Stimulated activated CD4-positive, alpha-beta T cell treated with anti-CD3 and anti-CD28 coated beads, Interleukin-1b, Interleukin-23, amount 100 ng/mL, for 48 hours (primary cell): ENCODE data around the gene DPEP1.
"Not testable (repeated sequence)": the region's sequence is repeated elsewhere in the genome, so short reads cannot be mapped to it uniquely, and the experiment has no call there.

Experiments
- DNase-seq: peaks from one replicate; pipeline ENCODE4 v3.0.0-alpha.2; 2020

Gene DPEP1

GRCh38 chr16:89579351-89579750 is 34.1 kb upstream of the DPEP1 start:
- DNase-seq: no peak

- no peak for DNase-seq
Observed at GRCh38 chr16:89581045-89581695, 32.3 kb upstream of the DPEP1 start.

- no peak for DNase-seq
Observed at GRCh38 chr16:89581861-89582563, 31.4 kb upstream of the DPEP1 start.

DNA sequence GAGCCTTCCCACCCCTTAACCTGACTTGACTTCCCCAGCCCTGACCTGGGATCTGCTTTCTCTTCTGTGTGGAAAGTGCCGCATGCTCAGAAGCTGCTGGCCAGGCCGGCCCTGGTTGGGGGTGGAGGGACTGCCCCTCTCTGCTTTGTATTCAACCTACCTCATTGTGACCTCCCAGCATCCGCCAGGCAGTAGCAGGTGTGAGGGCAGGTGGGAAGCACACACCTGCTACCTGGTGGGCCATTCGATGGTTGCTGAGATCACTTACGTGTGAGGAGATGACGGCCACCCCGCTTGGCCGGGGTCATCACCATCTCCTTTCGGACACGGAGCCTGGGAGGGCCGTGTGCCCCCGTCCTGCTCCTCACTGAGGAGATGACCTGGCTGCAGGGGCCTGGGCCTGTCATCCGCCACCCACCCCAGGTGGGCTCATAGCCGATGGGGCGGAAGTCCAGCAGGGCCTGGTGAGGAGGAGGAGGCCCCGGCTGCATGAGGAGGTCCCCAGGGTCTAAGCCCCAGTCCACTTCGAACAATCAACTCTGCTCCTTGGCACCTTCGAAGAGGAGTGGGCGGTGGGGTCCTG is 30.7 kb upstream of the DPEP1 start:
- no peak for DNase-seq

DNA sequence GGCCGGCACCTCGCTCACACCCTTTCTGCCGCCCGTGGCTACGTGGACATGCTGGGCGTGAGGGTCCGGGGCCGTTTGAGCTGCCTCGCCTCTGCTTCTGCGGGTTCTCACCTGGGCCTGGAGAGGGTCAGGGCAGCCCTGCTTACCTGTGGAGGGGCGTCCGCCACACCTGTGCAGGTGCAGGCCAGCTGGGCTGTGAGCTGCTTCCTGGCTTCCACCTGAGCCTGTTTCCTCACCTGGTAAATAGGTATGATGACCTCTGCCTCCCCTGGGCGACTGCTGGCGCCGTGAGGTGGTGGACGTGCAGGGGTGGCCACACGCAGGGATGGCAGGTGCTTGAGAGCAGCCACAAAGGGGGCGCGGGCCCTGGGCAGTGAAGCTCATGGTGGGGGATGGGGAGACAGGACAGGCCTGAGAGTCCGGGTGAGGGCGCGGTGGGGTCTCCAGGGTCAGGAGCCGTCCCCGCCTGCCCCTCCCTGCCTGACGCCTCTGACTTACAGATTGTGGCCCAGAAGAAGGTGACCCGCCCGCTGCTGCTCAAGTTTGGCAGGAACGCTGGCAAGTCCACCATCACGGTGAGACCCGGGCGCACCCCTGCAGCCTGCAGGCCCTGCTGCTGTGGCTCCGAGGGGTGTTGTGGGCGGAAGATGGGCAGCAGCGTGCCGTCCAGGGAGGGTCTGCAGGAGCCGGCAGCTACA is 30.1 kb upstream of the DPEP1 start:
- DNase-seq: no peak

DNA sequence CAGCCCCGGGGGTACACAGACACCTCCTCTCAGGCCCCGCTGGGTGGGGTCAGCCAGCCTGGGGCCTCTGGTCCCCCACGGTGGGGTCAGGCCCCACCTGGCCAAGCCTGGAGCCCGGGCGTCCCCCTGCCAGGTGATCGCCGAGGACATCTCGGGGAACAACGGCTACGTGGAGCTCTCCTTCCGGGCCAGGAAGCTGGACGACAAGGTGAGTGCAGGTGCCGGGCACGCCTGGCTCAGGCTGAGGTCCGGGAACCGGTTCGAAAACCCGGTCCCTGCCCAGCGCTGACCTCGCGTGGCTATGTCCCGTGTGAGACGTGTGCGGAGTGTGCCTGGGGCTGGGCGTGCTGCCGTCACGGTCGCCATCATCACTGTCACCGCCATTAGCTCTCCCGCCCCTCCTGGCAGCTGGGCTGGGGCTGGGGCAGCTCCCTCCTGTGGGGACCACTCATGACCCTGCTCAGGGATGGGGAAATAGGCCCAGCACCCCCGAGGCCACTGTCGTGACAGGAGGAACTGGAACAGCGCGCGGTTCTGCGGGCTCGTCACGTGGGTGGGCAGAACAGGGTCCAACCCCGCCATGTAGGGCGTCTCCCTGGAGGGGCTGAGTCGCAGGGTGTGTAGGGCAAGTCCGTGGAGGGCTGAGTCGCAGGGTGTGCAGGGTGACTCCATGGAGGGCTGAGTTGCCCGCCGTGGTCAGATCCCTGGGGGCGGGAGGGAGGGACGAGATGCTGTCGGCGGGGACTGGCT is 29.4 kb upstream of the DPEP1 start:
- DNase-seq: no peak

DNA sequence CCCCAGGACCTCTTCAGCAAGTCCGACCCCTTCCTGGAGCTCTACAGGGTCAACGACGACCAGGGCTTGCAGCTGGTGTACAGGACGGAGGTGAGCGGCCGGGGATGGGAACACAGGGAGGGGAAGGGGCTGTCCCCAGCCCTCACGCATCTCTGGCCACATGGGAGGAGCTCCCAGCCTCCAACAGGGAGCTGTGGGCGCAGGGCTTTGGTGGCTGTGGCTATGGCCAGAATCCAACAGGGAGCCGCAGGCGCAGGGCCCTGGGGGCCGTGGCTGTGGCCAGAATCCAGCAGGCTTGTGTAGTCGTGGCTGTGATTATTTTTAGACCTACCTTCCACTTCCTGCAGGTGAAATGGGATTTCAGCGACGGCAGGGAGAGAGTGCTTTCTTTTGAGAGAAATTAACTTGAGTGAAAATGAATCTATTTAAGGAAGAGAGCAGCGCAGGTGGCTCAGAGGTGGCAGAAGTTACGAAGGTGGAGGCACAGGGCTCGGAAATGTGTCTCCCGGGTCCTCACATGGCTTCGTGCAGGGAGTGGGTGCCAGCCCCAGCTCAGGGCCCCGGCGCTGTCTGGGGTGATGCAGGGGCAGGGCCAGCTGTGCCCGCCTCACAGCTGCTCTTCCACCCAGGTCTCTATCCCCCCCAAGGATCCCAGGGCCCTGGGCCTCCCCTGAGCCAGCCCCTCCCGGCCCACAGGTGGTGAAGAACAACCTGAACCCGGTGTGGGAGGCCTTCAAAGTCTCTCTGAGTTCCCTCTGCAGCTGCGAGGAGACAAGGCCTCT is 28.5 kb upstream of the DPEP1 start:
- no peak for DNase-seq

- DNase-seq: no peak
Observed at GRCh38 chr16:89586218-89586617, 27.2 kb upstream of the DPEP1 start.

- no peak for DNase-seq
Observed at GRCh38 chr16:89586853-89587252, 26.6 kb upstream of the DPEP1 start.

DNA sequence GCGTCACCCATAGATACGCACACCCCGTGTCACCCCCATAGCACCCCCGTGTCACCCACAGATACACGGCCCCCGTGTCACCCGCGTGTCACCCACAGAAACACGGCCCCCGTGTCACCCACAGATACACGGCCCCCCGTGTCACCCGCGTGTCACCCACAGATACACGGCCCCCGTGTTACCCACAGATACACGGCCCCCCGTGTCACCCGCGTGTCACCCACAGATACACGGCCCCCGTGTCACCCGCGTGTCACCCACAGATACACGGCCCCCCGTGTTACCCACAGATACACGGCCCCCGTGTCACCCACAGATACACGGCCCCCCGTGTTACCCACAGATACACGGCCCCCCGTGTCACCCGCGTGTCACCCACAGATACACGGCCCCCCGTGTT is 25.8 kb upstream of the DPEP1 start:
- DNase-seq: not testable (repeated sequence)

DNA sequence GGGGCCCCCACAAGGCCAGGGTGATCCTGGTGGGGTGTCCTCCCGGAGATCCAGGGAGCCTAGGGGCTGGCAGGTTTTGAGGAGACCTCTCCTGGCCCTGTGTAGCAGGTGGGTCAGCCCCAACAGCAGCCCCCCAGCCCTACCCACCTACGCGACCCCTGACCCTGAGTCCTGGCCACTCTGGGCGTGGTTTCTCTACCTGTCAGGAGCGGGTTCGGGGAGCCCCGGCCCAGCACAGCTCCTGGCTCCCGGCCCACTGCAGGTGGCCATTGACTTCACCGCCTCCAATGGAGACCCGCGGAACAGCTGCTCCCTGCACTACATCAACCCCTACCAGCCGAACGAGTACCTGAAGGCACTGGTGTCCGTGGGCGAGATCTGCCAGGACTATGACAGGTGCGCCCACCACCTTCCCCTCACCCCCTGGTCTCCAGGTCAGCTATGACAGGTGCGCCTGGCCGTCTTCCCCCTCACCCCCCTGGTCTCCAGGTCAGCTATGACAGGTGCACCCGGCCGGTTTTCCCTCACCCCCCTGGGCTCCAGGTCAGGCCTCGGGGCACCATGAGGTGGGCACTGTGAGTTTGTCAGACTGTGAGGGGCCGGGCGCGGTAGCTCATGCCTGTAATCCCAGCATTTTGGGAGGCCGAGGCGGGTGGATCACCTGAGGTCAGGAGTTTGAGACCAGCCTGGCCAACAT is 24.9 kb upstream of the DPEP1 start:
- DNase-seq: no peak

DNA sequence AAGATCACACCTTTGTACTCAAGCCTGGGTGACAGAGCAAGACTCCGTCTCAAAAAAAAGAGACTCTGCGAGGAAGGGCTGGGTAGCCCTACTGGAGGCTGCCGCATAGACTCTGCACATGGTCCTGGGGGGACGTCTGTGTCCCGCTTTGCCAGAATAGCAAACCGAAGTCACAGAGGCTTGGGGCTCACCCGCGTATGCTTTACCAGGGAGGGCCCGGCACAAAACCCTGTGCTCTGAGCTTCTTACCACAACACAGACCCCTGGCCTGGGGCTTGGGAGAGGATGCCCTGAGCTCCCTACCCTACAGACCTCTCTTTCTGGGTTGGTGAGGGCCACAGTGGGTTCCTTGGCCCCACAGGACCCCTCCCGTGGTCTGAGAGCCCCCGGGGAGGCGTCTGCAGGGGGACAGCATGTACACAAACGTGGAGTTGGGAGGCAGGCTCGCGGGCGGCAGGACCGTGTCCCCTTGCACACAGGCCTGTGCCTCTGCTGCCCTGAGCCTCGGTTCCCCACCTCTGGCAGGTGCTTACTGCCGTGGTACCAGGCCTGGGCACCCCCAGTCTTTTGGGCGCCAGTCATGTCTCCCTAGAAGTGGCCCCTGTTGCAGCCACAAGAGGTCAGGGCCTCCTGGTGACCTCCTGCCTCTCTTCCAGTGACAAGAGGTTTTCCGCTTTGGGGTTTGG is 24.1 kb upstream of the DPEP1 start:
- no peak for DNase-seq

- DNase-seq: no peak
Observed at GRCh38 chr16:89593841-89594240, 19.6 kb upstream of the DPEP1 start.

DNA sequence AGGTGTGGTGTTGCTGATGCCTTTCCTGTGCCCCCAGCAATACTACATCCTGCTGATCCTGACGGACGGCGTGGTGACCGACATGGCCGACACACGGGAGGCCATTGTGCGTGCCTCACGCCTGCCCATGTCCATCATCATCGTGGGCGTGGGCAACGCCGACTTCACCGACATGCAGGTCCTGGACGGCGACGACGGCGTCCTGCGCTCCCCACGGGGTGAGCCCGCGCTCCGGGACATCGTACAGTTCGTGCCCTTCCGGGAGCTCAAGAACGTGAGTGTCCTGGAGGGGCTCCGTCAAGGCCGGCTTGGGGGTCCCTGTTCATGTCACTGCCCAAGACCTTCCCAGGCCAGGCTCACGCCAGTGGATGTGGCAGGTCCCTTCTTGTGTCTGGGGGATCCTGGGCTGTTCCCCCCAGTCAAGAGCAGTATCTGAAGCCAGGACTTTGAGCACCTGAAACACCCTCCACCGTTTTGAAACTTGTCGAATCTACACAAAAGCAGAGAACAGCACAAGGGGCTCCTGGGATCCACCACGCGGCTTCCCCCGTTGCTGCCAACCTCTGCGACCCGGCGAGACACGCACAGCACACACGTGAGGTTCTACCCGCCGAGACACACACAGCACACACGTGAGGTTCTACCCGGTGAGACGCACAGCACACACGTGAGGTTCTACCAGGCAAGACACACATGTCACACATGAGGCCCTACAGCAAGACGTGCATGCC is 17.9 kb upstream of the DPEP1 start:
- DNase-seq: no peak

DNA sequence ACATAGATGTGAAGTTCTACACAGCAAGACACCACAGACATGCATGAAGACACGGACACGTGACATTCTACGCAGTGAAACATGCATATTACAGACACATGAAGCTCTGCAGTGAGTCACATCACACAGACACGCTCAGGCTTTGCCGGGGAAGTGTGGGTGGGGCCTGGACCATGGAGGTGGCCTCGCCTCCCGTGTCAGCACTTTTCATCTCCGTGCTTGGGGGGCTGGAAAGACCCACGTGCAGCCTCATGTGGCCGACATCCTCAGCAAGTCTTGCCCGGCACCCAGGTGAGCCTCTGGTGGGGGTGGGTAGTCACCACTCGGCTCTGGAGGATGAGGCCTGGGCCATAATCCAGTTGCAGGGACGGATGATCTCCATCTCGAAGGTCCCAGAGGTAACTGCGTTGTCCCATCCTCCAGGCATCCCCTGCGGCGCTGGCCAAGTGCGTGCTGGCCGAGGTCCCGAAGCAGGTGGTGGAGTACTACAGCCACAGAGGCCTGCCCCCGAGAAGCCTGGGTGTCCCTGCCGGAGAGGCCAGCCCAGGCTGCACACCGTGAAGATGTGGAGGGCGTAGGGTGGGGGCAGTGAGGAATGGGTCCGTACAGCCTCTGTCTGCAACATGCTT is 17.3 kb upstream of the DPEP1 start:
- no peak for DNase-seq

DNA sequence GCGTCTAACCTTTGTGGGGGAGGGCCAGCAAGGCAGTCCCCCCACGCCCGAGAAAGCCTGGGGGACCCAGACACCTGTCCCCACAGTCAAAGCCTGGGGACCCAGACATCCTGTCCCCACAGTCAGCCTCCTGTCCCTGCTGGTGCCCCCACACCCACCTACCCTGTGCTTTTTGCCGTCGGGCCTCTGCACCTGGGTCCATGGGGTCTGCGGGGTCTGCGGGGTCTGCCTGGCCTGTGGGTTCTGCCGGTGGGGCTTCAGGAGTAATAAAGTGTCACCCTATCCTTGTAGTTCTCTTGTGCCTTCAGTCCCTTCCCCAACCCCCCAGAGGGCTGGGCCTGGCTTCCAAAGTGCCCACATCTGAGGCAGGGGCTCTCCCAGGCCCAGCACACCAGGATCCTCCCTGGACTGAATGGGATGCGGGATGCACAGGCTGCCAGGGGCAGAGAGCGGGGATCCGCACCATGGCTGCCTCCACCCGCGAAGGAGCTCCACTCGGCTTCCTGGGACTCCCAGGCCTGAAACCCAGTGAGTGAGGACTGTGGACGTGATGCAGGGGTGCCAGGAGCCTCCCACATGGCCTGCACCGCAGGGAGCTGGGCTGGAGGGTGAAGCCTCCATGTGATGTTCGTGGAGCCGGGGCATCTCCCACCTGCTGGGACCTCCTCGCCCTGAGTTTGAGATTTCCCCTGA is 16.3 kb upstream of the DPEP1 start:
- no peak for DNase-seq

- no peak for DNase-seq
Observed at GRCh38 chr16:89598199-89598598, 15.2 kb upstream of the DPEP1 start.

DNA sequence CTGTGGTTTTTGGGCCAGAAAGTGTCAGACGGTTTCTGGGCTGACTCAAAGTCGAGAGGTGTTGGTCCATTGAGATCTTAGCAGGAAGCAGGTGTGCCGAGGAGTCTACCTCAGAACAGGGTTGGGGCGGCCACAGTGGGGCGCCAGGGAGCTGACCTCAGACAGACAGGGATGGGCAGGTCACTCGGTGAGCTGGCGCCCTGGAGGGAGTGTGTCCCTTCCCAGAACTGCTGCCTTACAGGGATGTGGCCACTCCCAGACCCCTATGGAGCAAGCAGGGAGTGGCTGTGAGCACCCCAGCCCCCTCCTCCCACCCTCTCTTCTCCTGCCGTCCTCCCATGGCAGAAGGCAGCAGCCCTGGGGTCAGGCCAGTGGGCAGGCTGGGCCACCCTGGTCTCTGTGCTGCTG is 14.0 kb upstream of the DPEP1 start:
- peak; percentile 40 for DNase-seq

GRCh38 chr16:89599902-89600301 is 13.5 kb upstream of the DPEP1 start:
- no peak for DNase-seq
